Measurements from ENCODE around the gene GGTLC2.
A peak's percentile ranks its signal among the peaks of the same experiment; 100 is the strongest.
"Not testable (repeated sequence)": the region's sequence is repeated elsewhere in the genome, so short reads cannot be mapped to it uniquely, and the experiment has no call there.

Gene GGTLC2

DNA sequence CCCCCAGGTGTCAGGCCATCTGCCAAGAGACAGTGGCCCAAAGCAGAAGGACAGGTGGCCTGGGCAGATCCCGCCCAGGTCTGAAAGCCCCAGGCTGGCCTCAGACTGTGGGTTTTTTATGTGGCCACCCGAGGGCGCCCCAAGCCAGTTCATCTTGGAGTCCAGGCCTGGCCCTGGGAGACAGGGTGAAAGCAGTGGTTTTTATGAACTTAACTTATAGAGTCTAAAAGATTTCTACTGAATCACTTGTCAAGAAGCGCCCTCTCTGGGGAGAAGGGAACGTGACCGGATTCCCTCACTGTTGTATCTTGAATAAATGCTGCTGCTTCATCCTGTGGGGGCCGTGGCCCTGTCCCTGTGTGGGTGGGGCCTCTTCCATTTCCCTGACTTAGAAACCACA lies 8.2 kb upstream of the GGTLC2 start:
- DNase-seq (ENCODE audit: low spot score): not testable (repeated sequence)

DNA sequence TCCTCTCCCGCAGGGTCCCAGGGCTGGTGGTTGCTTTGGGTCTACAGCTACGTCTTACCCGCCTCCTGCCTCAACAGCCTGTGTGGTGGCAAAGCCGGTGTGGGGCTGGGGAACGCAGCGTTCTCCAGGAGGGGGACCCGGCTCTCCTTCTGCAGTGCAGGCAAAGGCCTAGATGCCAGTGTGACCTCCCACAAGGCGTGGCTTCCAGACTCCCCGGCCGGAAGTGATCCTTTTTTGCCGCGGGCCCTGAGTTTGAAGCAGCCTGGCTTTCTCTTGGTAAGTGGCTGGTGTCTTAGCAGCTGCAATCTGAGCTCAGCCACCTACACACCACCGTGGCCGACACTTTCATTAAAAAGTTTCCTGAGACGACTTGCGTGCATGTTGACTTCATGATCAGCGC lies 6.1 kb upstream of the GGTLC2 start:
- DNase-seq (ENCODE audit: low spot score): peak; percentile 20

DNA sequence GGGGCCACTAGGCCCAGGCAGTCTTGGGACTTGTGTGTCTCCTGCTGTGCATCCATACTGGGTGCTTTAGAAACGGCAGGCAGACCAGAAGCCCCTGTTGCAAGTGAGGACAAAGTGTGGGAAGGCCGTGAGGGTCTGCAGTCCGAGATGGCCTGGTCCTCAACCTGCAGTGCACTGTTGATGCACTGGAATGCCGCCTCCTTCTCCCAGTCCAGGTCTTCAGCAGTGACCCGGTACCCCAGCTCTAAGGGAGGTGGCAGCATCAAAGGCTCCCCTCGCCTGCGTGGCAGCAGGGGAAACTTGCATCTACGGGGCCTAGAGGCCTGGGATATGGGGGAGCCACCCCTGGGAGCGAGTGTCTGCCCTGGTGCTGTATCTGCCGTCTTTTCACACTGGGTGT lies 2.2 kb upstream of the GGTLC2 start:
- not testable (repeated sequence) for DNase-seq (ENCODE audit: low spot score)

GRCh38 chr22:22645969-22646368 lies 1.6 kb downstream of the GGTLC2 start:
- DNase-seq (ENCODE audit: low spot score): not testable (repeated sequence)

DNA sequence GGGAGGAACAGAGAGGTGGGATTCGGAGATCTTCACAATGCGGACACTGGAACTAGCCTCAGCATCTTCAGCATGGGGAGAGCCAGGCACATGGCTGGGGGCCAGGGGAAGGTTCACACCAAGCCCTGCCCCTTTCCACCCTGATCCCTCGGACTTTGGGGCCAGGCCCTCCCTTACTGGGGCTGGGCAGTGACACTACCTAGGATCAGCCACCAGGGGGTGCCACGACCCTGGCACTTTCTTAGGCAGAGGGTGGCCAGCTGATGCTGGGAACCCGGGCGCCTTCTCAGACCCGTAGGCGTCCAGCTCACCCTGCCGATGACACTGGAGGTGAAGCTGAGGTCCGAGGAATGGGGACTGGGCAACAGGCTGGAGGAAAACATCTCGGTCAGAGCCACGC lies 3.5 kb downstream of the GGTLC2 start:
- not testable (repeated sequence) for DNase-seq (ENCODE audit: low spot score)

GRCh38 chr22:22648863-22649536 lies 4.6 kb downstream of the GGTLC2 start:
- not testable (repeated sequence) for DNase-seq (ENCODE audit: low spot score)

DNA sequence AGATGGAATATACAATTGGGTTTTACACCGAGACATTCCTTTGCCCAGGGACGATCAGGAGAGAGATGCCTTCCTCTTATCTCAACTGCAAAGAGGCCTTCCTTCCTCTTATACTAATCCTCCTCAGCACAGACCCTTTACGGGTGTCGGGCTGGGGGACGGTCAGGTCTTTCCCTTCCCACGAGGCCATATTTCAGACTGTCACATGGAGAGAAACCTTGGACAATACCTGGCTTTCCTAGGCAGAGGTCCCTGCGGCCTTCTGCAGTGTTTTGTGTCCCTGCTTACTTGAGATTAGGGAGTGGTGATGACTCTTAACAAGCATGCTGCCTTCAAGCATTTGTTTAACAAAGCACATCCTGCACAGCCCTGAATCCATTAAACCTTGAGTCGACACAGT lies 5.3 kb downstream of the GGTLC2 start:
- not testable (repeated sequence) for DNase-seq (ENCODE audit: low spot score)

DNA sequence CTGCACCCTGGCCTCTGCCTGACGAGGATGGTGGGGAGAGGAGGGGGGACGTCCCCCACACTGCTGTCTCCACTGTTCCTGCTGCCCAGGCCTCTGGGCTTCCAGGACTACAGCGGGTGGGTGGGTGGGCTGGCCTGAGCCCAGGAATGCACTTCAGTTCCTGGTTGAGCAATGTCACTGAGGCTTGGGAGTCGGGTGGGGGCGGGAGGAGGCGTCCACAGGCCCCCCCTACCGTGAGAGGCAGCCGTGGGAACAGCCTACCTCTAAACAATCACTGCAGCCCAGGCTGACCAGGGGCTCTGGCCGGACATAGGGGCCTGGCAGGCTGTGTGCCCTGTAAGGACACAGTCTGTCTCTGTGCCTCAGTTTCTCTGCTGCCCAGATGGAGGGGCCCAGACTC lies 6.0 kb downstream of the GGTLC2 start:
- not testable (repeated sequence) for DNase-seq (ENCODE audit: low spot score)

DNA sequence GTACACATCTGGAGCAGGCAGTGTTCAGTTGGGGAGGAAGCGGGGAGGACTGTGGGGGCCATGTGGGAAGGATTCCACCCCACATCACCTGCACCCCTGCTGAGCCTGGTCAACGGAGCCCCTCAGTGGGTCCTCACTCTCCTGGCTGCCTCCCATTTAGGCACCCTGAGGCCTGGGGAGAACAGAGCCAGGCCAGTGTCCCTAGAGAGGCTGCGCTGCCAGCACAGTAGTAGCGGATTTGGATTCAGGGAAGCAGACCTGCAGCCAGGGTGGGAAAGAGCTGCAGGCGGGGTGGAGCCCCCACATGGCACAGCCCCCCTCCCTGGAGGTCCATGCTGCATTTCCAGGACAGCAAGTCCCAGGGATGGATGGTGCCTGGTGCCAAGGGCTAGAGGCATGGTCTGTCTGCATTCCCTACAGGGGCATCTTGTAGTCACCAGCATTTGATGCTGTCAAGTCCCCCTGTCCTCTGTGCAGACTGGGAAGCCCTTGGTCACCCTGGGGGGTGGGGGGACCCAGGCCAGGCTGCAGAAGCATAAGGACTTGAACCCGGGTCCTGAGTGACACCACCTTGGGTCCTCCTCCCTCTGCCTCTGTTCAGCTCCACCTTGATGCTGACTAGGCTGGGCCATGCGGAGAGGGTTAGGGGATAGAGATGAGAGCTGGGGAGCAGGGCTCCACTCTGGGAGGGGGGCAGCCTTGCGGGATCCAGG lies 6.5 kb downstream of the GGTLC2 start:
- not testable (repeated sequence) for DNase-seq (ENCODE audit: low spot score)

DNA sequence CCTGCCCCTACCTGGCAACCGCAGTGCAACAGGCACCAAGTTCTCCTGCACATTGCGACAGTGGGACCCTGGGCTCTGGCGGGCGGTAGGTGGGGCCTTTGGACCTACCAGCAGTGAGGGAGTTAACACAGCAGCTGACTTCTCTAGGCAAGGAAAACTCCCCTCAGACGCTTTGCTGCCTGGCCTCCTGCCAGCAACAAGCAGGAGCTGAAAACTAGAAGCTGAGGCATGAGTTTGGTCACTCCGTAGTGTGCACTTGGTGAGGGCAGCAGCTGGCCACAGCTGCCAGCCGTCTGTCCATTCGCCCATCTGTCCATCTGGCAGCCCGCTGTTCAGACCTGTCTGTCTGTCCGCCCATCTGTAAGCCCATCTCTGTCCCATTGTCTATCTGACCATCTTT lies 7.2 kb downstream of the GGTLC2 start:
- DNase-seq (ENCODE audit: low spot score): not testable (repeated sequence)

GRCh38 chr22:22652102-22652501 lies 7.7 kb downstream of the GGTLC2 start:
- not testable (repeated sequence) for DNase-seq (ENCODE audit: low spot score)

DNA sequence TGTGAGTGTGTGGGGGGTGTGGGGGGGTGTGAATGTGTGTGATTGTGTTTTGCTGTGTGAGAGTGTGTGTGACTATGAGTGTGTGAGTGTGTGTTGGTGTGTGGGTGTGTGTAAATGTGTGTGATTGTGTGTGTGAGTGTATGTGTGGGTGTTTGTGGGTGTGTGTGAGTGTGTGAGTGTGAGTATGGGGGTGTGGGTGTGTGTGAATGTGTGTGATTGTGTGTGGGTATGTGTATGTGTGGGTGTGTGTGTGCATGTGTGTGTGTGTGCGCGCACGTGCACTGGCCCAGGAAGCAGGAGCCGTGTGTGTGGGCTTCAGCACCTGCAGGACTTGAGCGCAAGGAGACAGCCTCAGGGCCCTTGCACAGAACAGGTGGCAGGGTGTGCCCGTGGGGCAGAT lies 8.2 kb downstream of the GGTLC2 start:
- not testable (repeated sequence) for DNase-seq (ENCODE audit: low spot score)

GRCh38 chr22:22653677-22654381 lies 9.4 kb downstream of the GGTLC2 start:
- not testable (repeated sequence) for DNase-seq (ENCODE audit: low spot score)

GRCh38 chr22:22655452-22656290 lies 11.3 kb downstream of the GGTLC2 start:
- no peak for DNase-seq (ENCODE audit: low spot score)

- DNase-seq (ENCODE audit: low spot score): no peak
Measured at GRCh38 chr22:22657712-22658111, 13.3 kb downstream of the GGTLC2 start.

DNA sequence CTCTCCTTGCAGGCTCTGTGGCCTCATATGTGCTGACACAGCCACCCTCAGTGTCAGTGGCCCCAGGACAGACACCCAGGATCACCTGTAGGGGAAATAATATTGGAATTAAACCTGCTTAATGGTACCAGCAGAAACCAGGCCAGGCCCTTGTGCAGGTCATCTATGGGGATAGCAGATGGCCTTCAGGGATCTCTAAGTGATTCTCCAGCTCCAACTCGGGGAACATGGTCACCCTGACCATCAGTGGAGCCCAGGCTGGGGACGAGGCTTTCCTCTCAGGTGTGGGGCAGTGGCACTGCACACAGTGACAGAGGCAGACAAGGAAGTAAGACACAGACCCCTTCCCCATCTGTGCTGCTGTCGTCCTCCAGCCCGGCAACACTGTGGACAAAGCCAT lies 16.9 kb downstream of the GGTLC2 start:
- DNase-seq (ENCODE audit: low spot score): no peak

GRCh38 chr22:22662095-22662494 lies 17.7 kb downstream of the GGTLC2 start:
- DNase-seq (ENCODE audit: low spot score): no peak

GRCh38 chr22:22663861-22664800 lies 19.7 kb downstream of the GGTLC2 start:
- DNase-seq (ENCODE audit: low spot score): no peak

- DNase-seq (ENCODE audit: low spot score): peak; percentile 50
Measured at GRCh38 chr22:22666307-22667091, 22.1 kb downstream of the GGTLC2 start.
